Fibroblast of skin of right biceps (primary cell): Measurements from ENCODE around the gene SLC6A6.

ENCODE experiments used
- DNase-seq: peaks from one replicate; pipeline ENCODE4 v3.0.0-alpha.2; 2013

The SLC6A6 gene

DNA sequence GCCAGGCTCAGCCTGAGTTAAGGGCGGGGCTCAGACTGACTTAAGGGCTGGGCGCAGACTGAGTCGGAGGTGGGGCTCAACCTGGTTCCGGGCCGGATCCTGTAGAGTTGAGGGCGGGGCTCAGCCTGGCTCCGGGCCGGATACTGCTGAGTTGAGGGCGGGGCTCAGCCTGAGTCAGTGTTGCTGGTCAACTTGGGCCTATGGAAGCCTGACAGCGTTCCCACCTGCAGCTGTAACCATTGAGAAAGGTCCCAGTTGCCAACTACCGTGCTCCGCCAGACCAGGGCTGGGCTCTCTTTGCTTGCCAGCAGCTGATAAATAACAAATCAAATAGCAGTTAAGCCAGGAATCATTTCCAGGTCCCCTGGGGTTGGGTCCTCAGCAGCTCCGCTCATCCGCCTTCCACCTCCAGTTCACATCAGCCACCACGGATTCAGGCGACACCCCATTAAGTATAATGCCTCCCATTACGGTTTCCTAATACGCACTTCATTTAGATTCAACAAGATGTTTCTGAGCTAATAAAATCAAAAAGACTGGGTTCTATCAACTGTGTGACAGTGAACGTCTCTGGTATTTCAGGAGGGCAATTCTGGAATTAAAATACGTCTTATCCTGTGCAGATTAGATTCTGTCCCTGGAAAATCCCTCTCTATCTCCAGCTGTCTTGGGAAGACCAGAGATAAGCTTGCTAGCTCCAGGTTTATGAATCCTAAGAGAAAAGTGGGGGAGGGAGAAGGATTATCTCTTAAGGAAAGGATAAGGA lies 130.5 kb downstream of the SLC6A6 start:
- no peak for DNase-seq

DNA sequence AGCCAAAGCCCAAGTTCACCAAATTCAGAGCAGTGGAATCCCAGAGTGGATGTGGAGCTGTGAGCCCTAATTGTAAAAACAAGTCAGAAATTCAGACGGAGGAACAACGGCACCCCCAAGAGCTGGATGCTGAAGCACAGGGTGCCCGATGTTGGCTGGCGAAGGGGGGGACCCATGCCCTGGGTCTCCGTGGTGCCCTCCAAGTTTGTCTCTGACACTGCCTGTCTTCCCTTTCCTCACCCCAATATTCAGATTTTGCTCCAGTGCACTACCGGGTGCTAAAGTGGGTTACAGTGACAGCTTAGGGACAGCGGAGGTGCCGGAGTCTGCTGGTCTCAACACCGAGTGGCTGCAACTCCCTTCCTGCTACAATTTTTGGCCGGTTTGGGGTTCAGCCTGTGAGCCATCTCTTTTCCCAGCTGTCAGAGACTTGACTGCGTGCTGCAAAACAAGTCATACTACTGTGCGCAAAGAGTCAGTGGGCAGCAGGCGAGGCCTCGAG lies 131.1 kb downstream of the SLC6A6 start:
- no peak for DNase-seq

DNA sequence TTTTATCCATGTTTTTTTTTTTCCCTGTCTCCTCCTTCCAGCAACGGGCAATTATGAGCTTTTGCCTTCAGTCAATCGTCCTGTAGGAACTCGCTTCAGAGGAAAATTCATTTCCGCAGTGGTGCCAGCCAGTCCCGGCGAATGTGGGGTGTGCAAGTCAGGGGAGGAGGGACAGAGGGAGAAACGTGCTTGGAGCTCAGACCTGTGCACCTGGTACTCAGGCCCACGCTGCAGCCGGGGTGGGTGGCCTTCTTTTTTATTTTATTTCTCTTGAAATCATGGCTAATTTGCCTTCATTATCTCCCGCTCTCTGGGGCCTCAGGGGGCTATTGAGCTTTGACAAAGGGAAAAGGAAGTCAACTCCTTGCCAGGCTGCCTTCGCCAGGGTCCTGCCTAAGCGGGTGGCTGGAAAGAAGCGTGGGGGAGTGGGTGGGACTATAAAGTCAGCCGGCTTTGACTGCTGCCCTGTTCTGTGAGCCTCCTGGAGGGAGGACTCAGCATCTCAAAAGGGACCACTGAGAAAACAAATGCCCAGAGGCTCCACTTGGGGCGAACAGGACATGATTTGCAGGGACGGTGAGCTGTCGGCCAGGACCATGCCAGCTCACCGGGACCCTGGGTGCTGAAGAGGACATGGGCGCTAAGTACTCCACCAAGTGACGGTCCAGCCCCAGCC lies 132.2 kb downstream of the SLC6A6 start:
- DNase-seq = no peak

DNA sequence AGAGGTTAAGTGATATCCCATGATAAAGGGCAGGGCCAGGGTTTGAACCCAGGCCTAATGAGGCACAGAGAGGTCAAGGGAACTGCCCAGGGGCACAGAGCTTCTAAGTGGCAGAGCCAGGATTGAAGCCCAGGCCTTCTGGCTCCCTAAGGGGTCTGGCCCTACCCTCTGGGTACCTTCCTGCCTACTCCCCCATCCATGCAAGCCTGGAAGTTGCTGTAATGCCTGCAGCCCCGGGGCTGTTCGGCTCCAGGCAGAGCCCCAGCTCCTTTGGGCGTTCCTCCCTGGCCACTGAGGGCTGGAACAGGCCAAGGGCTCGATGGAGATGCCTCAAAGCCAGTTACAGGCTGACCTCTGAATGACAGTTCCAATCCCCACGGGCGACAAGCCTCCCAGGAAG lies 133.2 kb downstream of the SLC6A6 start:
- no peak for DNase-seq

DNA sequence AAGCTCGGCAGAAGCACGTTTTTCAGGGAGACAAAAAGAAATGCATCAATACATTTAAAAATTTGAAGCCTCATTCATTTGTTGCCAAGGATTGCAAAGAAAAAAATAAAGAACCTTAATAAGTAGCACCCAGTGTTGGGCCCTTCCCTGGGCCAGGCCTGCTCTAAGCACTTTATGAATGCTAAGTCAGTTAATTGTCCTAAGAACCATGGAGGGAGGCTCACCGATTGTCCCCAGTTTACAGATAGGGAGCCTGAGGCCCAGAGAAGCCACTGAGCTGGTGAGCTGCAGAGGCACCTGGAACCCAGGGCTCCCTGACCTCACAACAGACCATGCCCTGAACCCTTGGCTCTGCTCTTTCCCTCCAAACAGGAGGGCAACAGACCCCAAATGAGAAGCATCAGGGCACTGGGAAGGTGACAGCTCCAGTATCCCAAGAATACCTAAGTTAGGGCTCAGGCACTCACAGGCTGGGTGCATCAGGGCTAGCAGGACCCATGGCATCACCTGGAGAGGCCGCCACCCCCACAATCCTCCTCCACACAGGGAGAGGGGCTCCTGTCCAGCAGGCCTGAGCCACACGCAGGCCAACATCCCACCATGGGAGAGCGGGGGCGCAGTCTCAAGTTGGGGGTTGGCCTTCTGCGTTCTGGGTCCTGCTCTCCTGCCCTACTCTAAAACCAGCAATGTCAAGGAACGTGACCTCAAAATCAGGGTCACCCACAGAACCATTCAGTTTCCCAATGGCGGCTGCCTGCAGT lies 133.8 kb downstream of the SLC6A6 start:
- no peak for DNase-seq

DNA sequence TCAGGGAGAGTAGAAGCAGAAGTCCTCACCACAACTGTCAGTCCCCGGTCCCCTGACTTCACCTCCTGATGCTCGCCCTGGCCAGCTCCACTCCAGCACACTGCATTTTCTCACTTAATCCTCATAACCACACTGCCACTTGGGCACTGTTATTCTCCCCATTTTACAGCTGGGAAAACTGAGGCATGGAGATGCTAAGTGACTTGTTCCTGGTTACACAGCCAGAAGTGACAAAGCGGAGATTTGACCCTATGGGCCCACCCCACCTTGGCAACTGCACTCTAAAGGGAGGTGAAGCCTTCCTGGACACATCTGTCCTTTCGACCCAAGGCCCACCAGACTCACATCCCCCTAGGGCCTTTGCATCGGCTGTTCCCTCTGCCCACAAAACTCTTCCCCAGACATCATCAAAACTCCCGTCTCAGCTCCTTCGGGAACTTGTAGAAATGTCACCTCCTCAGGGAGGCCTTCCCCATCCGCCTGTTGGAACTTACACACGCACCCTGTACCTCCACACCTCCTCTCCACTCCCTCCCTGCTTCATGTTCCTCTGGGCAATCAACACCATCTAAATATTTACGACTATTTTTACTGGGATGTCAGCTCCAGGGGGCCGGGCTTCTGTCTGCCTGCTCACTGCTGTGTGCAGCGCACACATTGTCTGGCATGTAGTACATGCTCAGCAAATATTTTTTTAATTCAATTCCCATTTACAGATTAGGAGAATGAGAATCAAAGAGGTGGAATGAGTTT lies 134.6 kb downstream of the SLC6A6 start:
- peak; percentile 8 for DNase-seq

DNA sequence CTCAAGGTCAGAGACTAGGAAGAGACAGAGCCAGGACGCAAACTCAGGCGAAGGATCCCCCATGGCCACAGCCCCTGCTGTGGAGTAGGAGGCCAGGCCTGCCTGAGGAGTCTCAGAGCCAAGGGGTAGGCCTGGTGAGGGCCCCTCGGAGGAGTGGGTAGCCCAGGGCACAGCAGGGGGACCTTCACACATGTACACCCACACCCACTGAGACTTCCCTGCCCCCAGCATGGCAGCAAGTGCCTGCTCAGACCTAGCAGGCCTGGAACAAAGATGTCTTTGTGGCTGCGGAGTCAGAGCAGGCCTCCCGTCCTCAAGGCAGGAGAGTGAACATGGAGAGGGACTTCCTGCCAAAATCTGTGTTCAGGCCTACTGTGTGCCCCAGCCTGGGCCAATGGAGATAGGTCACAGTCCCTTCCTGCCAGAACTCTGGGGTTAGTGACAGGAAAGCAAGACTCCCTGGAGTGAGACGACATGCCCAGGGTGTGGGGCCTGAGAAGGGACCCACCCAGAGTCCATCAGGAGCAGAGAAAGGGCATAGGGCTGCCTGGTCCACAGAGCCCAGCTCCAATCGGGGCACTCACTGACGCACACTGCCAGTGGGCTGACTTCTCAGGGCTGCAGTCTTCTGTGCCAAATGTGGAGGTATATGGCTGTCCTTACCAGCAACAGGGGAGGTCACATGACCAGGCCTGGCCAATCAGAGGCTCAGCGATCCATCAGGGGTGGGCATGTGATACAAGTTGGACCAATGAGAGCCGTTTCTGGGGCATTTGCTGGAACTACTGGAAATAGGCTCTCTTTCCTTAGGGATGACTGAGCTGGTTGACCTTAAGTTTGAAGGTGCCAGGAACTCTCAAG lies 135.4 kb downstream of the SLC6A6 start:
- DNase-seq = peak; percentile 7

DNA sequence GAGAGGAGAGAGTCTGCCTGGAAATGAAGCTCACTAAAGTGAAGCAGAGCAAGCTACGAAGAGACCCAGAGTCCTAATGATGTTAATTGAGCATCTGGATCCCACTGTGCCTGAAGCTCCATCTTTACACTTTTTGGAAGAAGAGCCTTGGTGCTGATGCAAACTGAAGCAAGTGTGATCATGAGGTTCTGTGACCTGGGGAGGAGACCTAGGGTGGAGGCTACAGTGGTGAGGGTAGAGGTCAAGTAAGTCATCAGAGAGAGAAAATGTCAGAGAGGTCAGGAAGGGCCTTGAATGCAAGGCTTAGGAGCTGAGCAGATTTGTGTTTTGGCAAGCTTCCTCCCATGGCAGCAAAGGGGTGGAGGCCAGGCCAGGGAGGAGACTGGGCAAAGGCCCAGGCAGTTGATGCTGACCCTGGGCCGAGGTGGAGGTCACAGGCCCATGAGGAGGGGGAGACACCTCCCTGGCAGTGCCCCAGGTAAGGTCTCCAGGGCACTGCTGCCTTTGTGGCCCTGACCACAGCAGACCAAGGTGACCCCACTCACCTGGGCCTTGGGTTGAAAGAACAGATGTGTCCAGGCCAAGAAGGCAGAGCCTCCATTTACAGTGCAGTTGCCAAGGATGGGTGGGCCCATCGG lies 136.2 kb downstream of the SLC6A6 start:
- DNase-seq = no peak
